Stimulated activated CD4-positive, alpha-beta T cell treated with anti-CD3 and anti-CD28 coated beads, TNF-alpha, amount 100 ng/mL, for 48 hours (primary cell): ENCODE measurements around the gene GRK5.
A peak's percentile ranks its signal among the peaks of the same experiment; 100 is the strongest.

Experiments used
- DNase-seq, 3 donors: peaks; one replicate each; pipeline ENCODE4 v3.0.0-alpha.2; 2020; ENCODE audit warnings: low read depth in 3 of 3

Gene GRK5

GRCh38 chr10:119198438-119198837, 8.9 kb upstream of the GRK5 start:
- no peak for DNase-seq

GRCh38 chr10:119199231-119199992, 8.0 kb upstream of the GRK5 start:
- peak in 1 of 3 donors; percentile 16 for DNase-seq

- DNase-seq = no peak
These were observed 6.1 kb upstream of the GRK5 start for GRCh38 chr10:119201233-119201632.

- no peak for DNase-seq
These were observed 4.4 kb upstream of the GRK5 start for GRCh38 chr10:119203006-119203405.

- peak; percentile 17 to 32 (median 27) for DNase-seq
These were observed 1.3 kb upstream of the GRK5 start for GRCh38 chr10:119205894-119206602.

GRCh38 chr10:119206603-119207365, 587 bp upstream of the GRK5 start:
- DNase-seq = peak; percentile 34 to 58 (median 42)

GRCh38 chr10:119207713-119208552, 562 bp downstream of the GRK5 start:
- no peak for DNase-seq

- DNase-seq = no peak
These were observed 1.2 kb downstream of the GRK5 start for GRCh38 chr10:119208553-119208940.

- peak; percentile 49 to 51 (median 50) for DNase-seq
These were observed 1.8 kb downstream of the GRK5 start for GRCh38 chr10:119209035-119209735.

- DNase-seq = no peak
These were observed 2.5 kb downstream of the GRK5 start for GRCh38 chr10:119209736-119210355.

- DNase-seq = no peak
These were observed 3.3 kb downstream of the GRK5 start for GRCh38 chr10:119210633-119211032.

- DNase-seq = no peak
These were observed 3.8 kb downstream of the GRK5 start for GRCh38 chr10:119211176-119211575.

GRCh38 chr10:119211625-119212441, 4.5 kb downstream of the GRK5 start:
- DNase-seq = no peak

GRCh38 chr10:119215371-119215770, 8.0 kb downstream of the GRK5 start:
- no peak for DNase-seq

- DNase-seq = no peak
These were observed 8.8 kb downstream of the GRK5 start for GRCh38 chr10:119216127-119216526.

GRCh38 chr10:119217401-119217800, 10.0 kb downstream of the GRK5 start:
- no peak for DNase-seq

- no peak for DNase-seq
These were observed 10.7 kb downstream of the GRK5 start for GRCh38 chr10:119217991-119218490.

GRCh38 chr10:119219871-119220270, 12.5 kb downstream of the GRK5 start:
- DNase-seq = no peak

GRCh38 chr10:119221201-119221600, 13.8 kb downstream of the GRK5 start:
- DNase-seq = no peak
